Head of caudate nucleus (tissue), 42 donors: ENCODE results near the gene CABP2.
A peak's percentile ranks its signal among the peaks of the same experiment; 100 is the strongest.
"Not testable (repeated sequence)": the region's sequence is repeated elsewhere in the genome, so short reads cannot be mapped to it uniquely, and the experiment has no call there.

Experiments
- DNase-seq, 42 donors: peaks; one replicate each; pipeline versions ENCODE4 v3.0.0 to v3.0.0-alpha.2; 2020 to 2021; ENCODE audit warnings: mixed read lengths in 7 of 42
- intact Hi-C: fragments of 100-400 bp; cut with DNase I; formaldehyde crosslinking; loops from one replicate; pipeline ENCODE4 v1.15.0; 2022

CABP2 gene

DNA sequence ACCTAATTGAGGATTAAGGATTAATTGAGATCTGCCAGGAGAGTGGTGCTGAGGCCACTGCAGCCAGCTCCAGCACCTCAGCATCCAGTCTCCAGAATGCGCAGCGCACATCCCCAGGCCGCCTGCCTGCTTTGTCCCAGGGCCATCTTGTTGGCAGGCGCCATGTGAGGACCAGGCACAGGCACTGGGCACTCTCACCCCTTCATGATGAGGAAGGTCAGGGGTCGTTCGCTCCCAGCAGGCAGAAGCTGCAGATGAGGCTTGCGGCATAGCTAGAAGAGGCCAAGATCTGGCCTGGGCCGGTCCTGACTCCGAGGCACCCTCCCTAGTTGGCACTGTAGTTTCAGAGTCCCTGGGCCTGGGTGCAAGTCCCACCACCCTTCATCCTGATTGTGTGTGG is 6.4 kb downstream of the CABP2 start:
- no peak for DNase-seq
- intact Hi-C loops: loop anchor here (10.0 kb wide), 1 partner anchor 68 kb away; the partner anchor contains the start of gene GSTP1

- intact Hi-C loops: loop anchor here (10.0 kb wide), 1 partner anchor 71 kb away; the partner anchor contains the start of gene GSTP1
- no peak for DNase-seq
Measured at GRCh38 chr11:67514116-67514515, 9.1 kb downstream of the CABP2 start.

GRCh38 chr11:67511558-67511957 is 11.7 kb downstream of the CABP2 start:
- intact Hi-C loops: loop anchor here (10.0 kb wide), 1 partner anchor 73 kb away; the partner anchor contains the start of gene GSTP1
- DNase-seq: not testable (repeated sequence)

GRCh38 chr11:67510023-67510345 is 13.3 kb downstream of the CABP2 start:
- no peak for DNase-seq
- intact Hi-C loops: loop anchor here (10.0 kb wide), 1 partner anchor 75 kb away; the partner anchor contains the start of gene GSTP1

DNA sequence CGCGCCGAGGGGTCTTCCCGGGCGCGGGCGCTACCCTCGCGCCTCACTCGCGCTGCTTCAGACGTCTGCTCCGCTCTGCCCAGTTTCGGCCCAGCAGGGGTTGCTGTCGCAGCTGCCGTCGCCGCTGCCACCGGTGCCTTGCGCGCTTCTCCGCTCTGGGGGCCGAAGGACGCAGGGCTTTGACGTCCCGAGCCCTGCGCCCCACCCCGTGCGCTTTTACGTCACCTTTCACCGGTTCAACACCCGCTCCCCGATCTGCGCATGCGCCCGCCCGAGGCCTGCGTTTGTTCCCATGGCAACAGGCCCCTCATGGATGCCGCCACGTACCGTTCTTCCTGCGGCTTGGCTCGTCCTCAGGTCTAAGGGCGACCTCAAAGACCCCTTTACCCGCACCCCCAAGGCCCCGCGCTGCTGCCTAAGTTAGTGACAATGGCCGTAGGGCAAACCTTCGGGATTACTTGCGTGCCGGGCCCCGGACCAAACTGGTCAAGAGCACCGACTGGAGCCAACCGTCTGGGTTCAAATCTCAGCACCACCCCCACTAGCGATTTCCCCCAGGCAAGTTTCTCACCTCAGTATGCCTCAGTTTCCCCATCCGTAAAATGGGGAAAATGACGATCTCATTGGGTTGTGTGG is 14.6 kb downstream of the CABP2 start:
- DNase-seq: peak; percentile 93 to 99 (median 97)
- intact Hi-C loops: loop anchor here (5.0 kb wide), 1 partner anchor 116 kb away; the partner anchor contains the start of gene RAD9A

GRCh38 chr11:67507864-67508485 is 15.3 kb downstream of the CABP2 start, which contains the start of gene CDK2AP2:
TSS of gene CDK2AP2 (minus strand) at chr11:67508162. CDS start at chr11:67508082, 80 bp downstream.
- intact Hi-C loops: loop anchor here (5.0 kb wide), 1 partner anchor 116 kb away; the partner anchor contains the start of gene RAD9A

DNA sequence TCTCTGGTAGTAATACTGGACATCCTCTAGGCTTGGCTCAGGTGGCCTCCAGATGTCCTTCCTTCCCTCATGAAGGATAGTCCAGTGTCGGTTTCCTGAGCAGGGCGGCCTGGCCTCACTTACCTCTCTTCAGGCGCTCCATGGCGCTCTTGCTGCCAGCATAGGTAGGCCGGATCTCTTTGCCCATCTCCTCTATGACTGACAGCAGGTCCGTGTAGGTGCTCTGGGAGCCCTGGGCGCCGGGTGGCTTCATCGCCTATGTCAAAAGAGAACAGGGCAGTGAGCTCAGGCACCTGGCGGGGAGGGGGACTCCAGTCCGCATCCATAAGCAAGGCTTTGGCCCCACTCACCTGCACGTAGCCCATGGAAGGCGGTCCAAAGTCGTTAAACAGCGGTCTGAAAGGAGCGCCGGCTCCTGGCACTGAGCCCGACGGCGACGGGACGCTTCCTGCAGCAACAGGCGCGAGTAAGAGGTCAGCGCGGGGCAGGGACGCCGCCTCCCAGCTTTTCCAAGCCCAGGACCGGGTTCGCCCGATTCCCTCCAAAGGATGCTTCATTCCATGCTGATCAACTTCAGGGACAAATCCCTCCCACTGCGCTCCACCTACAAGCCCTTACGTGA is 15.9 kb downstream of the CABP2 start:
- peak in 8 of 42 donors; percentile 13 to 81 (median 52) for DNase-seq
- intact Hi-C loops: loop anchor here (5.0 kb wide), 1 partner anchor 115 kb away; the partner anchor contains the start of gene RAD9A

More at GRCh38 chr11:67507864-67508485, 15.3 kb downstream of the CABP2 start, which contains the start of gene CDK2AP2:
- DNase-seq: peak; percentile 98 to 100 (median 99)

DNA sequence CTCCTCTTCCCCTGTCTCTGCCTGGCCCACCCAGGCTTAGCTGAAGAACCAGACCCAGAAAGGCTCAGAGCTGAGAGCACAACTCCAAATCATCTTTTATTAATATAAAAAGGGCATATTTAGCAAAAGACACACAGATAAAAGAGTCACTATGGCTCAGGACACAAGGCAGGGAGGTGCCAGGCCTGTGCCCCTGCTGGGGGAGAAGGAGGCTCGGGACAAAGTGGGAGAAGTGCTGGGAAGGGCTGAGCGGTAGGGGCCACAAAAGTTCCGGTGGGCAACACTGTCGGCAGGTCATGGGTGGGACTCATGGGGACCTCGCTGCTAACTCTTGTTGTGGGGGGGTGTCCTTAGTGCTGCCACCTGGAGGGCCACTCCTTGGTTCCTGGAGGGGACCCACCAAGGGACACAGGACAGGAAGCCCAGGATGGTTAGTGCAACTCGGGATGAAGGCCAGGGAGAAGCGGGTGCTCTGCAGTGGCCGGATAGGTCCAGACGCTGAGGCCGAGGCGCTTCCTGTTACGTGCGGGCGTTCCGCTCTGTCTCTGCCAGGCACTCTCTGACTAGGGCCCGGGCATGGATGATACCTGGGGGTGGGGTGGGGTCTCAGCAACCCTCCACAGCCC is 16.7 kb downstream of the CABP2 start:
- intact Hi-C loops: loop anchor here (5.0 kb wide), 1 partner anchor 114 kb away; the partner anchor contains the start of gene RAD9A
- no peak for DNase-seq

GRCh38 chr11:67505605-67506396 is 17.4 kb downstream of the CABP2 start:
- intact Hi-C loops: loop anchor here (5.0 kb wide), 1 partner anchor 114 kb away; the partner anchor contains the start of gene RAD9A
- peak; percentile 60 to 91 (median 84) for DNase-seq

DNA sequence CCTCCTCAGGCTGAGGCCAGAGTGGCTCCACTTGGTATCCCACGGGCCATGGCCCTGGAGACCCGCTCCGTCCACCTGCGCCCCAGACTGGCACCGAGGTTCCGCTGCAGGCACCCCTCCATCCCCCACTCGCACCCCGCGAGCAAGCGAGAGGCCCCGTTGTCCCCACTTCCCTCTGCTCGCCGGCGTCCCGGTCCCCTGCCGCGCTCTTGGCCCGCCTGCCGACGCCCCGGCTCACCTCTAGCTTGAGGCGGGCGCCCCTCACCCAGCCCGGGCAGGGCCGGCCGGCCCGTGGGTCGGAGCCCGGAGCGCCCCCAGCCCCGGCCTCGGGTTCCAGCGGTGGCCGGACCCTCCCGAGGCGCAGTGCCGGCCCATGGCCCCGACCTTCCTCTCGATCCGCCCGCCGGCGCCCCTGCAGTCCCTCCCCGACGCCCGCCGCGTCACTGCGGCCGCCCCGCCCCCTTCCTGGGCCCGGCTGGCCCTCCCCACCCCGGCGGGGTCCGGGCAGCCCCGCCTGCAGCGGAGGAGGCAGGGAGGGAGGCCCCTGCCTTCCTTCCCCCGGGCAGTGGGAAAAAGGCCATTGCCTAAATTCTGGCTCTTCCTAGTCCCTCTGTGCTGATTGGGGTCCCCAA is 18.2 kb downstream of the CABP2 start, which contains the start of gene PITPNM1:
Gene PITPNM1 (minus strand): TSS at position 414 of the 632 bp plus-strand sequence. CDS start 1,183 bp downstream, outside the sequence.
- intact Hi-C loops: loop anchor here (5.0 kb wide), 1 partner anchor 113 kb away; the partner anchor contains the start of gene RAD9A
- DNase-seq: peak in 37 of 42 donors; percentile 27 to 78 (median 56)

GRCh38 chr11:67504005-67504949 is 19.0 kb downstream of the CABP2 start:
- peak in 16 of 42 donors; percentile 11 to 59 (median 35) for DNase-seq
- intact Hi-C loops: no loop called here

DNA sequence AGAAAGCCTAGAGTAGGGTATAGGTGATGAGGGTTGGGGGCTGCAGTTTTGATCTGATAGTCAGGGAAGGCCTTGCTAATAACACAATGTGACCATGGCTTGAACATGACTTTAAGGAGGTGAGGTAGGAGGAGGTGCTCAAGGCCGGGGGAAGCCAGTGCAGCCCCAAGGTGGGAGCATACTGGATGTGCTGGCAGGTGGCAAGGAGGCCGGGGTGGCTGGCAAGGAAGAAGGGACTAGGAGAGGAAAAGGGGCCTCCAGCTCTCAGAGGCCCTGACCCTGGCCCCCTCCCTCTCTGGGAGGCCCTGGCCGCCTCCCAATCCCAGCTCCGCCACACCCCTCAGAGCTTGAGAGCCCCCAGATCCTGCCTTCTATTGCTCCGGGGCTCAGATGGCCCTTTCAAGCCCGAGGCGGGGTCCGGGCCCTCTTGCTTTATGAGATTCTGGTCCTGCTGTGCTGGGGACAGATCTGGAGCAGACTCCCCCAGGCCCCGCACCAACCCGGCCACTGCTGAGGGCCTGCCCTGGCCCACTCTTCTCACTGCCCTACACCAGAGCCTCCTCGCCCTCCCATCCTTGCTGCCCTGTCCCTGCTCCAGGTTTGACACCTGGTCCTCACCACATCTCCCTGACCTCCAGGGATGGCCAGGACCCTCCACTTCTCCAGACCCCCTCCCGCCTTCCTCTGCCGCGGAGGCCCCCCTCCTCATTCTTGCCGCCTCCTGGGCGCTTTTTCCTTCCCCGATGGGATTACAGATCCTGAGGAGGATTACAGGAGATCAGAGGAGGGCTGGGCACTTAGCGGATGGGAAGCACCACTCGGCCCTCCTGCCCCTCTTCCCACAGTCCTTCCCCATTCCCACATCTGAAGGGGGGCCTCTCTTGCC is 19.9 kb downstream of the CABP2 start:
- no peak for DNase-seq
- intact Hi-C loops: no loop called here

DNA sequence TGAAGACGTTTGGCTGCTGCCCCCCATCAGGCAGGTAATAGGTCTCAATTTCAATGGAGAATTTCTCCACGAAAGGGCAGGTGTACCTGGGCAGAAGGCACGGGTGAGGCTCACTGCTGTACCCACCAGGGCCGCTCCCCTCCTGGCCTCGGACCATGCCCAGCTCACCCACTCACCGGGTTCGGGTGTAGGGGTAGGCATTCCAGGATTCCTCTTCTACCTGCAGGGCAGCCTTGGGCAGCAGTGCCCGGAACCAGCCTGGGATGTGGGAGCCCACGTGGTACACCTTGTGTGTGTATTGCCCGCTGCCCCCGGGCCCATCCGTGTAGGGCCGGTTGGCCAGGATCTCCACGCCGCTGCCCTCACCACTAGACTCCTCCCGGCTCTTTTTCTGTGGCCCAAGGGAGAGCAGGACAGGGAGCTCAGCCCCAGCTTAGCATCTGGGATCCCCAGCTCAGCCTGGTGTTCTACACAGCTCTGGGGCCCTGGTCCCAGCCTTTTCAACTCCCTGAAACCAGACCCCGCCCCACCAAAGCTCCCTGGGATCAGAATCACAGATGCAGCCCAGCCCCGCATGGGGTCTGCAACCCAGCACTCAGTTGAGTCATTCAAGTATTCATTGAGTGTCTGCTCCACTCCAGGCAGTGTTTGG is 20.8 kb downstream of the CABP2 start:
- intact Hi-C loops: no loop called here

DNA sequence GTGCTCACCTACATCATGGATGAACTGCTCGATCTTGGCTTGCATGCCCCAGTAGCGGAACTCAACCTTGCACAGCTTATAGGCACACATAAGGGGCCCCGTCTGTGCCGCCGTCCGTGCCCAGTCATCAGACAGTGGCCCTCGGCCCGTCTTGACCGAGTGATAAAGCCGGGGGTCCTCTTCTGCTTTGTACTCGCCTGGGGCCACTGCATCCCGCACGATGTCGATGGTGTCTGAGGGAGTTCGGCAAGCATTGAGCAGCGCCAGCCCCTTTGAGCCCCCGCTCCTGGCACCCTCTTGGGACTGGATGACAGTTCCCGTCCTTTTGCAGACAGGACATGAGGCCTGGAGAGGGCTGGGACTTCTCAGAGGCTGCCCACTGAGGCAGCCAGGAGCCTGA is 21.4 kb downstream of the CABP2 start:
- DNase-seq: no peak

More for the DNA sequence above, 20.8 kb downstream of the CABP2 start:
- DNase-seq: no peak

More for the DNA sequence above, 21.4 kb downstream of the CABP2 start:
- intact Hi-C loops: no loop called here
